Prostate gland (tissue), 2 donors: ENCODE measurements around the gene COL1A1.

Source experiments
- CTCF ChIP-seq, 4 experiments: fragments of 200-600 bp in 2 of 4; fragments of 450-650 bp in 2 of 4; sonication (generic) in 2 of 4; IDR thresholded peaks; 1 replicate in 3 of 4; 2 replicates in 1 of 4; pipeline ENCODE4 v1.5.1; 2016 to 2019; ENCODE audit warnings: antibody characterized with exemption in 4 of 4, mild to moderate bottlenecking in 2 of 4, moderate library complexity in 2 of 4
- POLR2A ChIP-seq: fragments of 450-650 bp; IDR thresholded peaks from one replicate; pipeline ENCODE4 v1.6.1; 2016; ENCODE audit warnings: antibody characterized with exemption, mild to moderate bottlenecking
- POLR2AphosphoS5 ChIP-seq: sonication (generic); formaldehyde crosslinking; IDR thresholded peaks from one replicate; pipeline ENCODE4 v1.6.1; 2017; ENCODE audit warnings: antibody characterized with exemption

GRCh38 chr17:50165867-50166517, 35.4 kb downstream of the COL1A1 start, which contains the start of gene SGCA:
- TF ChIP-seq CTCF (IDR thresholded peaks at IDR 0.05) (no peak), POLR2A (no peak), POLR2AphosphoS5 (no peak)
